Measurements from ENCODE around the gene TIMM17A. TPM values are rescaled to one million over a fixed set of nuclear protein-coding genes. Genes with fewer than 3 reads are reported as not detected.

The TIMM17A gene
- total RNA-seq, 2 experiments from 2014 or later, result 43.8 to 67.2 TPM

DNA sequence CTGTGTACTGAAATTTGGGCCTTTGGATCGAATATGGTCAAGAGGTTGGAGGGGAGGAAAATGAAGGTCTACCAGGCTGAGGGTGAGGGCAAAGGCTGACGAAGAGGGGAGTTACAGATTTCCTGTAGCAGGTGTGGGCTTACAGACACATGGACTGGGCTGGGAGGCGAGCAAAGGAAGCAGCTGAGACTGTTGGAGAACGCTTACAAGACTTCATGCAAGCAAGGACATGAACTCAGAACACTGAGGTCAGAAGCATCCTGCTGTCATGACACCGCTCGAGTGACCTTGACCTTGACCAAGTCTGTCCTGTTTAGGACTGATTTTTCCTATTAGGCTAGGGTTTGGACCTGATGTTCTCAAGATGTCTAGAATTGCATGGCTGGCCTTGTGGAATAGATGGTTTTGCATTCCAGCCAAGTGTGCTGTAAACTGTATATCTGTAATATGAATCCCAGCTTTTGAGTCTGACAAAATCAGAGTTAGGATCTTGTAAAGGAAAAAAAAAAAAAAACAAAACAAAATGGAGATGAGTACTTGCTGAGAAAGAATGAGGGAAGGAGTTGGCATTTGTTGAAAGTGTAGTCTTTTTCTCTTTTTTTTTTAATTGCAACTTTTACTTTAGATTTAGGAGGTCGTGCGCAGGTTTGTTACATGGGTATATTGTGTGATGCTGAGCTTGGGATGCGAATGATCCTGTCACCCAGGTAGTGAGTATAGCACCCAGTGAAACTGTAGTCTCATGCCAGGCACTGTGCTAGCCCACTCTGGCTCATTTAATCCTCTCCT lies 60.9 kb downstream of the TIMM17A start:
- TF ChIP-seq EZH2phosphoT487 (IDR thresholded peaks at IDR 0.05; ENCODE audit: borderline replicate concordance, low read depth, low read length), result no peak
- TF ChIP-seq, protein P1, sequence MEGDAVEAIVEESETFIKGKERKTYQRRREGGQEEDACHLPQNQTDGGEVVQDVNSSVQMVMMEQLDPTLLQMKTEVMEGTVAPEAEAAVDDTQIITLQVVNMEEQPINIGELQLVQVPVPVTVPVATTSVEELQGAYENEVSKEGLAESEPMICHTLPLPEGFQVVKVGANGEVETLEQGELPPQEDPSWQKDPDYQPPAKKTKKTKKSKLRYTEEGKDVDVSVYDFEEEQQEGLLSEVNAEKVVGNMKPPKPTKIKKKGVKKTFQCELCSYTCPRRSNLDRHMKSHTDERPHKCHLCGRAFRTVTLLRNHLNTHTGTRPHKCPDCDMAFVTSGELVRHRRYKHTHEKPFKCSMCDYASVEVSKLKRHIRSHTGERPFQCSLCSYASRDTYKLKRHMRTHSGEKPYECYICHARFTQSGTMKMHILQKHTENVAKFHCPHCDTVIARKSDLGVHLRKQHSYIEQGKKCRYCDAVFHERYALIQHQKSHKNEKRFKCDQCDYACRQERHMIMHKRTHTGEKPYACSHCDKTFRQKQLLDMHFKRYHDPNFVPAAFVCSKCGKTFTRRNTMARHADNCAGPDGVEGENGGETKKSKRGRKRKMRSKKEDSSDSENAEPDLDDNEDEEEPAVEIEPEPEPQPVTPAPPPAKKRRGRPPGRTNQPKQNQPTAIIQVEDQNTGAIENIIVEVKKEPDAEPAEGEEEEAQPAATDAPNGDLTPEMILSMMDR (conservative IDR thresholded peaks at IDR 0.05; ENCODE audit: low read length), result no peak
- ChIA-PET POLR2A (no interaction called here), CTCF (ENCODE audit: unreplicated experiment) (no interaction called here)
- Histone ChIP-seq H3K4me1 (ENCODE audit: insufficient read depth, low read length, poor library complexity, severe bottlenecking) (no peaks in the 10 kb centered on the region), H3K27ac (ENCODE audit: low read depth, low read length, poor library complexity, severe bottlenecking) (no peak overlapping the region), H3K9me2 (ENCODE audit: insufficient read depth, low read length) (no peaks in the 10 kb centered on the region), H4K20me1 (ENCODE audit: insufficient read depth, low read length) (no peaks in the 10 kb centered on the region), H3K4me3 (ENCODE audit: low read depth, low read length, poor library complexity, severe bottlenecking) (no peak overlapping the region), H3K79me2 (ENCODE audit: insufficient read depth, low read depth, low read length) (no peaks in the 10 kb centered on the region), H3K36me3 (ENCODE audit: insufficient read depth, low read length) (no peaks in the 10 kb centered on the region), H2AFZ (ENCODE audit: low read length) (no peak overlapping the region), H3K4me2 (ENCODE audit: low read length) (no peak overlapping the region), H3K9me3 (ENCODE audit: low read length) (no peaks in the 10 kb centered on the region)
- intact Hi-C loops (cut with micrococcal nuclease; ENCODE audit: unreplicated experiment), result no loop called here
- no TSS peak for BruUV-seq (replicated peaks)
- no peak for DNase-seq (ENCODE audit: low spot score)

DNA sequence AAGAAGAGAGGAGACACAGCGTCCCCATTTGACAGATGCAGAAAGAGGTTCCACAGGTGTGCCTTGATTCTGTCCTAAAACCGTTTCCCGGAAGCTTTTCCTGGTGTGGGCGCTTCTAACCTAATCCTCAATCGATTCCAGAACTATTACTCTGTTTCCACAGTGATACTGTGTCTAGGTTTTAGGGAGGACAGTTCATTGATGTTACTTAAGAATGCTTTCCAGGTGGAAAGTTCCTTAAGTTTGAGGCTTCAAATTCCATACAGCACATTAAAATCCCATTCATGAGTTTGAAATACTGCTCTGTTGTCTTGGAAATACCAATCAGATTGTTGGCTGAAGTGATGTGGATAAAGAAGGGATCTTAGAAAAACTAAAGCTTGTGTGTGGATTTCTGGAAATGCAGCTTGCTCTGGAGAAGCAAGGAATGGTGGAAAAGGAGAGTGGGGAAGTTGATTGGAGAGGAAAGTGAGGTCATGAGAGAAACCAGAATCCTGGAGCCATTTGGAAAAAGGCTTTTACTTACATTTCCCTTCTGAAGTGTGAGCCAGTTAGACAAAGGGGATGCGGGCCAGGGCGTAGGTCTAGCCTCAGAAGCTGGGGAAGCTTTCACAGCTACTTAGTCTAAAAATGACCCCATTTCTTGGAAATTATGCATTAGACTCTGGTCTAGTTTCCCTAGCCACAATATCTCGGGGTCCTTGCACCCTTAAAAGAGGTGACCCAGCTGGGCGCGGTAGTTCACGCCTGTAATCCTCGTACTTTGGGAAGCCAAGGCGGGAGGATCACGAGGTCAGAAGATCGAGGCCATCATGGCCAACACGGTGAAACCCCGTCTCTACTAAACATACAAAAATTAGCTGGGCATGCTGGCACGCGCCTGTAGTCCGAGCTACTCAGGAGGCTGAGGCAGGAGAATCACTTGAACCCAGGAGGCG lies 61.8 kb downstream of the TIMM17A start:
- POLR2A ChIA-PET, result no interaction called here
- no peaks in the 10 kb centered on the region for H3K4me1 ChIP-seq (ENCODE audit: insufficient read depth, low read length, poor library complexity, severe bottlenecking)
- no peaks in the 10 kb centered on the region for H3K79me2 ChIP-seq (ENCODE audit: insufficient read depth, low read depth, low read length)
- intact Hi-C loops (cut with micrococcal nuclease; ENCODE audit: unreplicated experiment), result no loop called here
- no TSS peak for BruUV-seq (replicated peaks)
- CTCF ChIA-PET (ENCODE audit: unreplicated experiment), result no interaction called here
- no peak overlapping the region for H2AFZ ChIP-seq (ENCODE audit: low read length)
- H3K27ac ChIP-seq (ENCODE audit: low read depth, low read length, poor library complexity, severe bottlenecking), result no peak overlapping the region
- no peaks in the 10 kb centered on the region for H3K9me3 ChIP-seq (ENCODE audit: low read length)
- H3K4me3 ChIP-seq (ENCODE audit: low read depth, low read length, poor library complexity, severe bottlenecking), result no peak overlapping the region
- TF ChIP-seq EZH2phosphoT487 (IDR thresholded peaks at IDR 0.05; ENCODE audit: borderline replicate concordance, low read depth, low read length), result no peak
- TF ChIP-seq, protein P1 (conservative IDR thresholded peaks at IDR 0.05; ENCODE audit: low read length), result no peak
- H3K36me3 ChIP-seq (ENCODE audit: insufficient read depth, low read length), result no peaks in the 10 kb centered on the region
- DNase-seq (ENCODE audit: low spot score), result no peak
- H3K4me2 ChIP-seq (ENCODE audit: low read length), result no peak overlapping the region
- H3K9me2 ChIP-seq (ENCODE audit: insufficient read depth, low read length), result no peaks in the 10 kb centered on the region
- no peaks in the 10 kb centered on the region for H4K20me1 ChIP-seq (ENCODE audit: insufficient read depth, low read length)

All from OCI-LY7 (cell line).